Ovary (tissue), 10 donors: Measurements from ENCODE around the gene MIF4GD. TPM values are rescaled to one million over a fixed set of nuclear protein-coding genes. Genes with fewer than 3 reads are reported as not detected.

ENCODE experiments used
- DNase-seq, 5 donors: peaks; one replicate each; pipeline ENCODE4 v3.0.0-alpha.2; 2019 to 2020
- H3K27ac ChIP-seq, 2 donors: fragments of 200-600 bp; one replicate each; pipeline versions ENCODE4 v1.5.1 to v1.8.0; 2019 to 2022
- H3K27me3 ChIP-seq: fragments of 200-600 bp; one replicate; pipeline ENCODE4 v1.8.0; 2022
- H3K36me3 ChIP-seq: fragments of 200-600 bp; sonication (generic); one replicate; pipeline ENCODE4 v1.5.1; 2019
- H3K4me1 ChIP-seq: one replicate; pipeline ENCODE4 v1.8.1; 2013; ENCODE audit warnings: mild to moderate bottlenecking, moderate library complexity; ENCODE audit not compliant: insufficient read depth
- H3K4me3 ChIP-seq: fragments of 200-600 bp; sonication (generic); one replicate; pipeline ENCODE4 v1.5.1; 2017
- H3K9me3 ChIP-seq, 2 donors: fragments of 200-600 bp in 1 of 2; sonication (generic) in 1 of 2; one replicate each; pipeline versions ENCODE4 v1.5.1 to v1.8.1; 2013 to 2019; ENCODE audit warnings: mild to moderate bottlenecking in 1 of 2, moderate library complexity in 1 of 2
- EP300 ChIP-seq: sonication (generic); formaldehyde crosslinking; IDR thresholded peaks from one replicate; pipeline ENCODE4 v1.6.1; 2017; ENCODE audit warnings: antibody characterized with exemption
- POLR2A ChIP-seq: fragments of 450-650 bp; IDR thresholded peaks from one replicate; pipeline ENCODE4 v1.6.1; 2017; ENCODE audit warnings: antibody characterized with exemption, mild to moderate bottlenecking, moderate library complexity
- WGBS, 3 donors: extraction: QIAGEN DNeasy Blood & Tissue Kit in 1 of 3; methylation state at CpG; one replicate each; pipeline versions ENCODE4 v1.1.5 to v1.1.7; 2013 to 2017; 5-methylcytosine and 5-hydroxymethylcytosine counted together
- intact Hi-C, 4 donors: fragments of 100-400 bp; cut with DNase I; formaldehyde crosslinking; loops; one replicate each; pipeline versions ENCODE4 v1.11.0 to v1.15.1; 2022 to 2023
- long read RNA-seq, 3 donors: library from polyadenylated mRNA in 2 of 3; unstranded in 2 of 3; transcript quantifications; one replicate each; pipeline ENCODE4 v2.0.0 and lab custom pipeline, GENCODE V29; 2021 to 2026
- polyA plus RNA-seq, 2 donors: library from polyadenylated mRNA; stranded (reverse); fragments of 200-250 nt in 1 of 2; fragments of 350-450 nt in 1 of 2; fragmentation: Illumina TruSeq in 1 of 2; extraction: RNeasy Lipid Tissue Mini Kit (QIAGEN cat#74804) in 1 of 2; gene quantifications; one replicate each; pipeline ENCODE4 v1.2.3, GENCODE V29; 2013 to 2014
- total RNA-seq, 7 donors: library from RNA; depleted of rRNA in 2 of 7; stranded (reverse); fragments of >200 nt in 2 of 7; fragmentation: NEBNext Ultra II Directional in 3 of 7; extraction: Animal tissue kit (Norgen Biotek cat#: 25700) in 3 of 7; gene quantifications; one replicate each; pipeline versions ENCODE4 v1.1.0 to v1.2.4, GENCODE V29; 2016 to 2023
- TF ChIP-seq, protein P1 (sequence below), 3 donors: fragments of 450-650 bp in 2 of 3; fragments of 200-600 bp in 1 of 3; IDR thresholded peaks; one replicate each; pipeline versions ENCODE4 v1.5.1 to v1.8.0; 2016 to 2022; ENCODE audit warnings: antibody characterized with exemption in 3 of 3, mild to moderate bottlenecking in 1 of 3
- donor health status: DM: no; HTN: no; CAD: no; lungs with moderate emphysema.
- donor health status: DM: no; HTN: no; CAD: no.
- donor health status: Bipolar disorder and iron deficiency.
- donor health status: DM: yes; HTN: yes; CAD: no.
- donor health status: DM: no; HTN: no; CAD: no.
- donor health status: DM: yes; HTN: yes; CAD: no.

The MIF4GD gene, protein sequence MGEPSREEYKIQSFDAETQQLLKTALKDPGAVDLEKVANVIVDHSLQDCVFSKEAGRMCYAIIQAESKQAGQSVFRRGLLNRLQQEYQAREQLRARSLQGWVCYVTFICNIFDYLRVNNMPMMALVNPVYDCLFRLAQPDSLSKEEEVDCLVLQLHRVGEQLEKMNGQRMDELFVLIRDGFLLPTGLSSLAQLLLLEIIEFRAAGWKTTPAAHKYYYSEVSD
- total RNA-seq, result 10 to 100 TPM; 11.8 to 20.3 (median 13.9) TPM
- 10 to 100 TPM; 15.7 to 17.8 TPM for polyA plus RNA-seq
- long read RNA-seq, donor 1, transcript MIF4GD-208 (7 exons, 1,419 nt), result minor isoform, 5 of 58 reads
- long read RNA-seq, donor 1, transcript MIF4GD-202 (6 exons, 1,306 nt), result major isoform, 31 of 58 reads
- long read RNA-seq, donor 1, partial matches to known transcripts, result 3 of 58 reads
- long read RNA-seq, donor 1, other reads (novel, unspliced or antisense), result 12 of 58 reads
- long read RNA-seq, donor 2, partial matches to known transcripts, result 38 of 45 reads
- long read RNA-seq, donor 2, other reads (novel, unspliced or antisense), result 0 of 45 reads
- long read RNA-seq, donor 3, transcript MIF4GD-202 (6 exons, 1,306 nt), result major isoform, 16 of 34 reads
- long read RNA-seq, donor 3, partial matches to known transcripts, result 0 of 34 reads
- long read RNA-seq, donor 3, other reads (novel, unspliced or antisense), result 10 of 34 reads

DNA sequence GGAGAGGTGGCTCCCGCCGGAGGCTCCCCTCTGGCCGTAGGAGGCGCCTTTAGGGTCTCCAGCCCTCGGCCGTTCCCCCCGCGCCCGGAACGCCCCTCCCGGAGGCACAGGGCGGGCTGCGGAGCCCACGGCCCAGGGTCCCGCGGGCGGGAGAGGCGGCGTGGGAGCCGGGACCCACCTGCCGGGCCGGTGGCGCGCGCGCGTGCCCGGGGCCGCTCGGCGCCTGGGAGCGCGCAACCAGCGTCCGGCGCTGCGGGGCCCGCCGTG lies at the start of gene MIF4GD:
TSS of gene MIF4GD (minus strand) at position 266 of the 267 bp plus-strand sequence. CDS start 1,036 bp downstream, outside the sequence.
- H3K36me3 ChIP-seq, result no peaks in the 10 kb centered on the region
- intact Hi-C loops, result loop anchor here in 1 of 4 donors (5.0 kb wide), 1 partner anchor 136 kb away; the partner anchor contains the start of gene GRB2
- no peaks in the 10 kb centered on the region for H3K9me3 ChIP-seq
- 0 to 2% (median 1%) methylated on average over 12 to 39 of the region's 39 CpGs for WGBS, 3 donors
- no peaks in the 10 kb centered on the region for H3K27me3 ChIP-seq
- no peak for DNase-seq
- H3K27ac ChIP-seq, result peak within 1 kb of the TSS; percentile 67 to 85
- peak within 1 kb of the TSS; percentile 82 for H3K4me3 ChIP-seq
- peaks cover 2% of the 10 kb centered on the region for H3K4me1 ChIP-seq
- TF ChIP-seq POLR2A (peak; percentile 47), EP300 (no peak)

DNA sequence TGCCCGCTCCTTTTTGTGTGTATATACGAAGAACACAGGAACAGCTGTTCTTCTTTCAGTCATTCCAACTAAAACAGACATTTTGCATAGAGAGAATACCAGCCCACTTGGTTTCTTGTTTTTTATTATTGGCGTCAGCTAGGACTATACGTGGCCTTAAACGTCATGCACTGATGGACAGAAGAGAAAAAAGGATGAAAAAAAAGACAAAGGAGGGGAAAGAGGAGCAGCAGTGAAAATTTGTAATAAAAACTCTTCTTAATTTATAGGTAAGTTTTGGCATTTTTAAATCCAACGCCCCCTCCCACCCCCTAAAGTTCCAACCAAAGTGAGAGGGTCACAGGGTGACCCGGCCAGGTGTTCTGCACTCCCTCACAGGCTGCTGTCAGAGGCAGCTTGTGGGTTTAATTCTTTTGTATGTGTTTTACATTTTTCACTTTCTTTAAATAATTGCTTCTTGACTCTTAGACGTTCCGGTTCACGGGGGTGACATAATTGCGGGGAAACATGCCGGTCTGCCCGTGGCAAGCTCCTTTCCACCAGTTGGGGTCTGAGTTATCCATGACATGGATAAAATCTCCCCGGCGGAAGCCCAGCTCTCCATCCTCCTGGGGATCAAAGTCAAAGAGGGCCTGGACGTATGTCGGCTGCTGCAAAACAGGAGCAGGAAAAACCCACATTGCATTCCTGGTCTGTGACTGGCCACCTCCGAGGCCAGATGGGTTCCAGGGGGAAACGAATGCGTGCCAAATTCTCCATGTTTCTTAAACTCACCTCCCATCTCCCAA lies 49.1 kb upstream of the MIF4GD start:
- intact Hi-C loops, result loop anchor here in 2 of 4 donors (5.0 to 10.0 kb wide), 2 partner anchors 92 to 195 kb away; partner anchors contain the start of genes CASKIN2 (in 1 of the 2) and TSEN54 (in 1 of the 2)
- no peak overlapping the region for H3K4me3 ChIP-seq
- TF ChIP-seq EP300 (no peak), POLR2A (no peak)
- TF ChIP-seq, protein P1, sequence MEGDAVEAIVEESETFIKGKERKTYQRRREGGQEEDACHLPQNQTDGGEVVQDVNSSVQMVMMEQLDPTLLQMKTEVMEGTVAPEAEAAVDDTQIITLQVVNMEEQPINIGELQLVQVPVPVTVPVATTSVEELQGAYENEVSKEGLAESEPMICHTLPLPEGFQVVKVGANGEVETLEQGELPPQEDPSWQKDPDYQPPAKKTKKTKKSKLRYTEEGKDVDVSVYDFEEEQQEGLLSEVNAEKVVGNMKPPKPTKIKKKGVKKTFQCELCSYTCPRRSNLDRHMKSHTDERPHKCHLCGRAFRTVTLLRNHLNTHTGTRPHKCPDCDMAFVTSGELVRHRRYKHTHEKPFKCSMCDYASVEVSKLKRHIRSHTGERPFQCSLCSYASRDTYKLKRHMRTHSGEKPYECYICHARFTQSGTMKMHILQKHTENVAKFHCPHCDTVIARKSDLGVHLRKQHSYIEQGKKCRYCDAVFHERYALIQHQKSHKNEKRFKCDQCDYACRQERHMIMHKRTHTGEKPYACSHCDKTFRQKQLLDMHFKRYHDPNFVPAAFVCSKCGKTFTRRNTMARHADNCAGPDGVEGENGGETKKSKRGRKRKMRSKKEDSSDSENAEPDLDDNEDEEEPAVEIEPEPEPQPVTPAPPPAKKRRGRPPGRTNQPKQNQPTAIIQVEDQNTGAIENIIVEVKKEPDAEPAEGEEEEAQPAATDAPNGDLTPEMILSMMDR (IDR thresholded peaks at IDR 0.05), result no peak
- no peaks in the 10 kb centered on the region for H3K9me3 ChIP-seq
- DNase-seq, result no peak
- 60 to 78% (median 72%) methylated on average over 20 of the region's 20 CpGs for WGBS, 3 donors
- no peaks in the 10 kb centered on the region for H3K36me3 ChIP-seq
- H3K27me3 ChIP-seq, result no peaks in the 10 kb centered on the region
- no peak overlapping the region for H3K27ac ChIP-seq
- H3K4me1 ChIP-seq, result peaks cover 2% of the 10 kb centered on the region

DNA sequence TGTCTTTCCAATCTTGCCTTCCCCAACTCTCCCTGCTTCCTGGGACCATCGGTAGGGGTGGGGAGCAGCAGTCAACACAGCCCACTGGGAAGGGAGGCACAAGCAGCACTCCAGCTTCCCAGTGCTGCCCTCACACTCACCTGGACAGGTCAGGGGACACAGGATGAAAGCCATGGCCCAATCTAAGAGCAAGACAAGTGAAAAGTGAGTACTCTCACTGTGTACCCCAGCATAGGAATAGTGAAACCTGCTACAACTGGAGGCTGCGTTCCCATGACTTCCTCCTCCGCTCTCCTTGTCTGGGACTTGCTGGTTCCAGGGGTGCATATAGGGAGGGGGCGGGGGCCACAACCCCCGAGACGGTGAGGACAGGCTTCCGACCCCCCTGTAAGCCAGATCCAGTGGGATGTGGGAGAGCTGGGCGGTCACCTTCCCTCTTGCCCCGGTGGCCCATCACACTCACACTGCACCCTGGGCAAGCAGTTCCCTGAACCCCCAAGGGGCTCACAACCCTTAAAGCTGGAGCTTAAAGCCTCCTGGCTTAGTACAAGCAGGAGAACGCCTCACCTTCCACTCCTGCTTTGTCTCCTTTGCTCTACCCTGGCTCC lies 47.7 kb upstream of the MIF4GD start:
- DNase-seq, result no peak
- Histone ChIP-seq H3K36me3 (no peaks in the 10 kb centered on the region), H3K4me1 (peaks cover 2% of the 10 kb centered on the region), H3K4me3 (no peak overlapping the region), H3K9me3 (no peaks in the 10 kb centered on the region), H3K27ac (no peak overlapping the region), H3K27me3 (no peaks in the 10 kb centered on the region)
- intact Hi-C loops, result no loop called here
- TF ChIP-seq POLR2A (no peak), EP300 (no peak)
- TF ChIP-seq, protein P1 (IDR thresholded peaks at IDR 0.05), result no peak
- WGBS, 3 donors, result 78 to 89% (median 79%) methylated on average over 10 of the region's 10 CpGs

DNA sequence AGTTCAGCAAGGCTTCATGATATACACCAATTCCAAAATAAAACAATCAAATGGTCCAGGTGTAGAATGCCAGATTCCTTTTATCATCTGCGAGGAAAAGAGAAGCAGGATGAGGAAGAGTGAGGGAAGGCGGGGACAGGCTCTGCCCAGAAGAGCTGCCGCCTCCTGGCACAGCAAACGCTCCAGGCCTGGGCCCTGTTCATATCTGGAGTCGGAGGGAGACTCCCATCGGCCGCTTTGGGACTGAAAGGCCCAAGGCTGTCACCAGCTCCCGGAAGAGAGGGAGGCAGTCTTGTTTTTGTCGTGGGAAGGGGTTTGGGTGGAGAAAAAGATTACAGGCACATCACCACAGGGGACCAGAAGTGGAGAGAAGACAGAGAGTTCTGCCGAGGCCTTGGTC lies 47.2 kb upstream of the MIF4GD start:
- no peak for DNase-seq
- no peaks in the 10 kb centered on the region for H3K27me3 ChIP-seq
- no peaks in the 10 kb centered on the region for H3K9me3 ChIP-seq
- intact Hi-C loops, result no loop called here
- TF ChIP-seq POLR2A (no peak), EP300 (no peak)
- TF ChIP-seq, protein P1 (IDR thresholded peaks at IDR 0.05), result no peak
- WGBS, 3 donors, result 71 to 80% (median 78%) methylated on average over 10 of the region's 10 CpGs
- no peak overlapping the region for H3K4me3 ChIP-seq
- no peak overlapping the region for H3K27ac ChIP-seq
- peaks cover 2% of the 10 kb centered on the region for H3K4me1 ChIP-seq
- H3K36me3 ChIP-seq, result no peaks in the 10 kb centered on the region
